Stimulated activated CD4-positive, alpha-beta T cell treated with anti-CD3 and anti-CD28 coated beads, Interleukin-15, amount 100 ng/mL, for 1 hour (primary cell): Measurements from ENCODE around the gene ZNF420.
A peak's percentile ranks its signal among the peaks of the same experiment; 100 is the strongest.
"Not testable (repeated sequence)": the region's sequence is repeated elsewhere in the genome, so short reads cannot be mapped to it uniquely, and the experiment has no call there.

ENCODE experiments used
- DNase-seq, 2 donors: peaks; one replicate each; pipeline ENCODE4 v3.0.0-alpha.2; 2020; ENCODE audit warnings: low read depth in 1 of 2, low spot score in 1 of 2

The ZNF420 gene

GRCh38 chr19:37077934-37078716, at the start of gene ZNF420:
ZNF420 (plus strand) TSS chr19:37078433; CDS start chr19:37089119, 10,686 bp downstream.
- peak; percentile 71 to 72 for DNase-seq

- no peak for DNase-seq
Measured at GRCh38 chr19:37045140-37045539, 33.1 kb upstream of the ZNF420 start.

DNA sequence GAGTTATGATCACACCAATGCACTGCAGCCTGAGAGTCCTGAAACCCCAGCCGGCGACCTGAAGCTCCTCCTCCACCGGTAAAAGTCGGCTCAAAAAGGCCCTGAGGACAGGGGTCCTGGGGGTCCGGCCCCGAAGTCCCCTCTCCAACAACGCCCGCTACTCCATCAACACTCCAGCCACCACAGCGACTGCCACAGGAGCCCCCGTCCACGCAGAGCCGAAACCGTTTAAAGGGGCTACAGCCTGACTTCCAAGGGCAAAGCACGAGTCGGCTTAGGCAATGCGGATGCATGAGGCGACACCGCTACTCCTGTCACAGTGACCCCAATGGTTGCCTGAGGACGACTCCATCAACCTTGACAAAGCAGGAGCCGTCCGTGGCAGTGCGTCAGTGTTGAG, 22.9 kb upstream of the ZNF420 start:
- no peak for DNase-seq

DNA sequence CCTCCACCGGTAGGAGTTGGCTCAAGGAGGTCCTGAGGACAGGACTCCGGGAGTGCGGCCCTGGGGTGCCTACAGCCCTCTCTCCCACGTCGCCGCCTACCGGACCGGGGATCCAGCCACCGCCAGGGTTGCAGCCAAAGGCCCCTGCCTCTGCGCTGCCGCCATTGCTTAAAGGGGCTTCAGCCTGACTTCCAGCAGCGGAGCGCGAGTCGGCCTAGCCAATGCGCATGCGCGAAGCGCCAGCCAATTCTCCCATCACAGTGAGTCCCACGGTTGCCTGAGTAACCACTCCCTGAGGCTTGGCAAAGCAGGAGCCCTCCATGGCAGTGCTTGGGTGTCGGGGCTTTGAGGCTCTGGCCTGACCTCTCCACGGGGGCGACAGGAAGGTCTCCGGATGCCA, 21.5 kb upstream of the ZNF420 start:
- no peak for DNase-seq

- no peak for DNase-seq
Measured at GRCh38 chr19:37059142-37059541, 19.1 kb upstream of the ZNF420 start.

- not testable (repeated sequence) for DNase-seq
Measured at GRCh38 chr19:37064886-37065285, 13.3 kb upstream of the ZNF420 start.

- DNase-seq = no peak
Measured at GRCh38 chr19:37074111-37074510, 4.1 kb upstream of the ZNF420 start.

DNA sequence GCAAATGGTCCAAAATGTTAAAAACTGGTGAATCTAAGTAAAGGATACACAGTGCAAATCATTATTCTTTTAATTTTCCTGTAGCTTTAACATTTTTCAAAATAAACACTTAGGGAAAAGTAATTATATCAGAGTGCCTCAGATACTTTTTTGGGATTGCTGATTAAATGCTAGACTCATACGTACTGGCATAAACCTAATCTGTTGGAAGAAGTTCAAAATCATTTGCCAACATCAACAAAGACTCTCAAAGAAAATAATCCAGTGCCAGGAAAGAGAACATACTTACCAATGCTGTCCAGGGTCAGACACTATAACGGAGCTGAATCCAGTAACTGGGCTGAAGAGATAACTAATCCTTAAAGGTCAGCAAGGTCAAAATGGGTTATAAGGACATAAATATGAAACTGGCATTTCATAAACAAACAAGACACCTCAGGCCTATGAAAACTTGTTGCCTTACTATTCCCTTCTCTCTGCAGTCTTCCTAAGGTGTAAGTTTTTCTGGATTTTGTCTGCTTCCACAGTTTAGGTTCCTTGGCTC, 3.3 kb upstream of the ZNF420 start:
- no peak for DNase-seq

DNA sequence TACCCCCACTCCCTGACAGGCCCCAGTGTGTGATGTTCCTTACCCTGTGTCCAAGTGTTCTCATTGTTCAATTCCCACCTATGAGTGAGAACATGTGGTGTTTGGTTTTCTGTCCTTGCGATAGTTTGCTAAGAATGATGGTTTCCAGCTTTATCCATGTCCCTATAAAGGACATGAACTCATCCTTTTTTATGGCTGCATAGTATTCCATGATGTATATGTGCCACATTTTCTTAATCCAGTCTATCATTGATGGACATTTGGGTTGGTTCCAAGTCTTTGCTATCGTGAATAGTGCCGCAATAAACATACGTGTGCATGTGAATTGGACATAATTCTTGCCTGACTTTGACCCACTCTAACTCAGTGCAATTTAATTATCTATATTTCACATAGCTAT, 1.7 kb upstream of the ZNF420 start:
- not testable (repeated sequence) for DNase-seq

- DNase-seq = no peak
Measured at GRCh38 chr19:37077501-37077933, 716 bp upstream of the ZNF420 start.

DNA sequence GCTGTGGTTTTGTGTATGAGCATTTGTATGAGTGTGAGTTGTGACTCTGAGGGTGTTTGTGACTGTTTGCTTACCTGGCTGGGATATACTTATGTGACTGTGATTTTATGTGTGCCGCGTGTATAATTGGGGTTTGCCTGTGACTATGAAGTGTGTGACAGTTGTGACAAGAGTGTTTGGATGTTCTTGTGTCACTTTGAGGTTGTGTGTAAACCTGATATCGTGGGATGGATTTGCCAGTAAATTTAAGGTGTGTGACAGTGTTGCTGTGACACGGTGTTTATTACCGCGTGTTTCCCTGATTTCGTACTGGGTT, 442 bp downstream of the ZNF420 start:
- no peak for DNase-seq

- DNase-seq = no peak
Measured at GRCh38 chr19:37079238-37079637, 1.0 kb downstream of the ZNF420 start.

DNA sequence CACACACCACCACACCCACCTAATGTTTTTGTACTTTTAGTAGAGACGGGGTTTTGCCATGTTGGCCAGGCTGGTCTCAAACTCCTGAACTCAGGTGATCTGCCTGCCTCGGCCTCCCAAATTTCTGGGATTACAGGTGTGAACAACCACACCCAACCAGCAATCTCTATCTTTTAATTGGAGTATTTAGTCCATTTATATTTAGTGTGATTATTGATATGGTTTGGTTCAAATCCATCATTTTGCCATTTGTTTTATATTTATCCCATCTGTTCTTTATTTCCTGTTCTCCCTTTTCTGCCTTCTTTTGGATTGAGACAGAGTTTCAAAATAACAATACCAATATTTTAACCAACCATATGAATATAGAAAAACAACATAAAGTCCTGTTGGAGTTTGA, 4.1 kb downstream of the ZNF420 start:
- DNase-seq = no peak

GRCh38 chr19:37087110-37087509, 8.9 kb downstream of the ZNF420 start:
- no peak for DNase-seq

GRCh38 chr19:37095859-37096258, 17.6 kb downstream of the ZNF420 start:
- DNase-seq = no peak

GRCh38 chr19:37098570-37098969, 20.3 kb downstream of the ZNF420 start:
- DNase-seq = no peak

DNA sequence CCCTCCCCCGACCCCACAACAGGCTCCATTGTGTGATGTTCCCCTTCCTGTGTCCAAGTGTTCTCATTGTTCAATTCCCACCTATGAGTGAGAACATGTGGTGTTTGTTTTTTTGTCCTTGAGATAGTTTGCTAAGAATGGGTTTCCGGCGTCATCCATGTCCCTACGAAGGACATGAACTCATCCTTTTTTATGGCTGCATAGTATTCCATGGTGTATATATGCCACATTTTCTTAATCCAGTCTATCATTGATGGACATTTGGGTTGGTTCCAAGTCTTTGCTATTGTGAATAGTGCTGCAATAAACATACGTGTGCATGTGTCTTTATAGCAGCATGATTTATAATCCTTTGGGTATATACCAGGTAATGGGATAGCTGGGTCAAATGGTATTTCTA, 25.9 kb downstream of the ZNF420 start:
- DNase-seq = not testable (repeated sequence)

GRCh38 chr19:37111753-37112152, 33.5 kb downstream of the ZNF420 start:
- DNase-seq = not testable (repeated sequence)

DNA sequence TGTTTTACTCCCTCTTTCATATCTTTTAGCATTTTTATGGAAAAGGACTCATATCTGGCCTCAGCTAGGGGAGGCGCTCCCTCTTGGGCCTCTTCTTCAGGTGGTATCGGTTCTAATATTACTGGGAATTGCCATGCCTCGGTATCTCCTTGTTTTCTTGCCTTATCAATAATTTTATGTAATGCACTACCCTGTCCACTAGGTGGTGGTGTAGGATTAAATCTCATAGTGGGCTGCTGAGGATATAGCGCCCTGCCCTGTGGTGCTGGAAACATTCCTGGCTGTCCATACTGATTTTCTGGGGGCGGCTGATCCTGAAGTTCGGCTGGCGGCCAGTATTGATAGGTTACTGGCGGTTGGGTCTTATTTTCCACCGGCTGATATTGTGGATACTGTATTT, 35.8 kb downstream of the ZNF420 start:
- DNase-seq = no peak

DNA sequence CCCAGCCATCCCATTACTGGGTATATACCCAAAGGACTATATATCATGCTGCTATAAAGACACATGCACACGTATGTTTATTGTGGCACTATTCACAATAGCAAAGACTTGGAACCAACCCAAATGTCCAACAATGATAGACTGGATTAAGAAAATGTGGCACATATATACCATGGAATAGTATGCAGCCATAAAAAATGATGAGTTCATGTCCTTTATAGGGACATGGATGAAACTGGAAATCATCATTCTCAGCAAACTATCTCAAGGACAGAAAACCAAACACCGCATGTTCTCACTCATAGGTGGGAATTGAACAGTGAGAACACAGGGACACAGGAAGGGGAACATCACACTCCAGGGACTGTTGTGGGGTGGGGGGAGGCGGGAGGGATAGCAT, 43.9 kb downstream of the ZNF420 start:
- not testable (repeated sequence) for DNase-seq

DNA sequence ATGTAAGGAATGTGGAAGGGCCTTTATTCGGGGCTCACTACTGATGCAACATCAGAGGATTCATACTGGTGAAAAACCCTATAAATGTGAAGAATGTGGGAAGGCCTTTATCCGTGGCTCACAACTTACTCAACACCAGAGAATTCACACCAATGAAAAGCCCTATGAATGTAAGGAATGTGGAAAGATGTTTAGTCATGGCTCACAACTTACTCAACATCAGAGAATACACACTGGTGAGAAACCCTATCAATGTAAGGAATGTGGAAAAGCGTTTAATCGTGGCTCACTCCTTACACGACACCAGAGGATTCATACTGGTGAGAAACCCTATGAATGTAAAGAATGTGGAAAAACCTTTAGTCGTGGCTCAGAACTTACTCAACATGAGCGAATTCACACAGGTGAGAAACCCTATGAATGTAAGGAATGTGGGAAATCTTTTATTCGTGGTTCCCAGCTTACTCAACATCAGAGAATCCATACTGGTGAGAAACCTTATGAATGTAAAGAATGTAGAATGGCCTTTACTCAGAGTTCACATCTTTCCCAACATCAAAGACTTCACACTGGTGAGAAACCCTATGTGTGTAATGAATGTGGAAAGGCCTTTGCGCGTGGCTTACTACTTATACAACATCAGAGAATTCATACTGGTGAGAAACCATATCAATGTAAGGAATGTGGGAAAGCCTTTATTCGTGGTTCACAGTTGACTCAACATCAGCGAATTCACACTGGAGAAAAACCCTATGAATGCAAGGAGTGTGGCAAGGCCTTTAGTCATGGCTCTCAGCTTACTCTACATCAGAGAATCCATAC, 50.0 kb downstream of the ZNF420 start:
- DNase-seq = no peak

GRCh38 chr19:37128821-37129177, 50.6 kb downstream of the ZNF420 start:
- DNase-seq = no peak
